ENCODE results near the gene KCNA10. TPM values are rescaled to one million over a fixed set of nuclear protein-coding genes. Genes with fewer than 3 reads are reported as not detected.
A peak's percentile ranks its signal among the peaks of the same experiment; 100 is the strongest.

The KCNA10 gene
- total and polyA plus RNA-seq, 8 donors, result not detected

DNA sequence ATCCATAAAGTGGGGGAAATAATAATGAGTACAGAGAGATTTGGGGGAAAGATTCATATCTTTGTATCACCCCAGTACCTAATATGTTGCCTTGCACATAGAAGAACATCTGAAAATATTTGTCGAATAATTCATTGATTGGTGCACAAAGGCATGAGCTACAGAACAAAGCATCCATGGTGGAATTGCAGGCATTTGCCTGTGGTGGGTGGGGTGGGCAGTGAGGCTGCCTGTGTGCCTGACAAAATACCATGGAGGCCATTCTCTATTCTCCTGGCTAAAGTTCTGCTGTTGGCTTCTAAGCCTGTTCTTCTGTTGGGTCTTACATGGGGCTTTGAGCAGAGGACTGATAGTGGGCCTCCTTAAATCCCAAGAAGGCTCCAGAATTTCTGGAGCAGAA is 10.0 kb upstream of the KCNA10 start:
- Histone ChIP-seq H3K27me3 (peaks cover 0 to 4% (median 0%) of the 10 kb centered on the region in 4 donors), H3K4me3 (no peak overlapping the region), H3K4me1 (no peaks in the 10 kb centered on the region), H3K9me3 (no peaks in the 10 kb centered on the region), H3K36me3 (no peaks in the 10 kb centered on the region), H3K27ac (no peak overlapping the region)
- 25 to 51% methylated on average over 1 of the region's 1 CpG for WGBS, 2 donors
- TF ChIP-seq, protein P1, sequence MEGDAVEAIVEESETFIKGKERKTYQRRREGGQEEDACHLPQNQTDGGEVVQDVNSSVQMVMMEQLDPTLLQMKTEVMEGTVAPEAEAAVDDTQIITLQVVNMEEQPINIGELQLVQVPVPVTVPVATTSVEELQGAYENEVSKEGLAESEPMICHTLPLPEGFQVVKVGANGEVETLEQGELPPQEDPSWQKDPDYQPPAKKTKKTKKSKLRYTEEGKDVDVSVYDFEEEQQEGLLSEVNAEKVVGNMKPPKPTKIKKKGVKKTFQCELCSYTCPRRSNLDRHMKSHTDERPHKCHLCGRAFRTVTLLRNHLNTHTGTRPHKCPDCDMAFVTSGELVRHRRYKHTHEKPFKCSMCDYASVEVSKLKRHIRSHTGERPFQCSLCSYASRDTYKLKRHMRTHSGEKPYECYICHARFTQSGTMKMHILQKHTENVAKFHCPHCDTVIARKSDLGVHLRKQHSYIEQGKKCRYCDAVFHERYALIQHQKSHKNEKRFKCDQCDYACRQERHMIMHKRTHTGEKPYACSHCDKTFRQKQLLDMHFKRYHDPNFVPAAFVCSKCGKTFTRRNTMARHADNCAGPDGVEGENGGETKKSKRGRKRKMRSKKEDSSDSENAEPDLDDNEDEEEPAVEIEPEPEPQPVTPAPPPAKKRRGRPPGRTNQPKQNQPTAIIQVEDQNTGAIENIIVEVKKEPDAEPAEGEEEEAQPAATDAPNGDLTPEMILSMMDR (IDR thresholded peaks at IDR 0.05), result no peak
- intact Hi-C loops (cut with DNase I), result no loop called here
- DNase-seq (no peak), FAIRE-seq (no peak), ATAC-seq (no peak)

DNA sequence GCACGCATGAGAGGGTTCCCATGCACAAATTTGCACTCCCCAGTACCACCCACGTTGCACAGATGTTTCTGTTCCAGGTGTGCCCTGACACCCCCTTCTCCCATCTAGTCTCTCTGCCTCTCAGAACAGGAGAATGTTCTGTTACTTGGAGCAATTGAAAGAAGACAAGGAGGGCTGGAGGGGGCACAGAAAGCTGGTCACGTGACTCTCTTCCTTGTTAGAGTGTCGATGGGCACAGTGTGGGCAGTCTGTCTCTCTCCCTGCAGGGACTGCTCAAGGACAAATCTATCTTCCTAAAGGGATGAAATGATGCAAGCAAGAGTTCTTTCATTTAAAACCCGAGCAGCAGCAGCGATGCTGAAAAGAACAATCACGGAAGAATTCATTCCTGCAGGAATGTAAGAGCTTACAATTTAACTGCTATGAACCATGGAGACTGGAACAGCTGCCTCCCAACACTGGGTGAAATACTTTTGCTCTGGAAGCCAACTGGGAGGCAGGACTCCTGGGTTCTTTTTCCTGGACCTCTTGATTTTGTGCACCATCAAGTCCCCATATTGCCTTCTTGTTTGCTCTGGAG is 7.3 kb upstream of the KCNA10 start:
- Histone ChIP-seq H3K36me3 (no peaks in the 10 kb centered on the region), H3K27me3 (peaks cover 0 to 4% (median 0%) of the 10 kb centered on the region in 4 donors), H3K4me3 (no peak overlapping the region), H3K9me3 (no peaks in the 10 kb centered on the region), H3K27ac (no peak overlapping the region), H3K4me1 (no peaks in the 10 kb centered on the region)
- TF ChIP-seq, protein P1 (IDR thresholded peaks at IDR 0.05), result no peak
- no peak for ATAC-seq
- intact Hi-C loops (cut with DNase I), result no loop called here
- 38 to 43% methylated on average over 7 of the region's 7 CpGs for WGBS, 2 donors
- no peak for FAIRE-seq
- DNase-seq, result no peak

DNA sequence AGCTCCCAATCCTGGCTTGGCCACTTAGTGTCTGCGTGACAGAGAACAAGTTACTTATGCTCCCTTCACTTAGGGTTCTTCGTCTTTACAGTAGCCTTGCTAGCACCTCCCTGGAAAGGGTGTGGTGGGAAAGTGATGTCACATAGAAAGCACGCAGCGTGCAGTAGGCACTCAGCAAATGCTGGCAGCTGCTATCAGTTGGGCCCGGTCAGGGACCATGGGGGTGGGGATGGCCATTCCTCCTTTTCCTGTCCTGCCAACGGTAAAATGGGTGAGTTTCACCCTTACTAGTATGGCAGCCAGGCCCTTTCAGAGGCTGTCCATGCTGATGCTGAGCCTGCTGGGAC is 6.2 kb upstream of the KCNA10 start:
- Histone ChIP-seq H3K9me3 (no peaks in the 10 kb centered on the region), H3K4me3 (no peak overlapping the region), H3K4me1 (no peaks in the 10 kb centered on the region), H3K36me3 (no peaks in the 10 kb centered on the region), H3K27me3 (peaks cover 0 to 4% (median 0%) of the 10 kb centered on the region in 4 donors), H3K27ac (no peak overlapping the region)
- ATAC-seq, result peak in 1 of 4 donors; percentile 39
- TF ChIP-seq, protein P1 (IDR thresholded peaks at IDR 0.05), result no peak
- intact Hi-C loops (cut with DNase I), result no loop called here
- no peak for DNase-seq
- FAIRE-seq, result no peak
- 48 to 62% methylated on average over 6 of the region's 6 CpGs for WGBS, 2 donors

DNA sequence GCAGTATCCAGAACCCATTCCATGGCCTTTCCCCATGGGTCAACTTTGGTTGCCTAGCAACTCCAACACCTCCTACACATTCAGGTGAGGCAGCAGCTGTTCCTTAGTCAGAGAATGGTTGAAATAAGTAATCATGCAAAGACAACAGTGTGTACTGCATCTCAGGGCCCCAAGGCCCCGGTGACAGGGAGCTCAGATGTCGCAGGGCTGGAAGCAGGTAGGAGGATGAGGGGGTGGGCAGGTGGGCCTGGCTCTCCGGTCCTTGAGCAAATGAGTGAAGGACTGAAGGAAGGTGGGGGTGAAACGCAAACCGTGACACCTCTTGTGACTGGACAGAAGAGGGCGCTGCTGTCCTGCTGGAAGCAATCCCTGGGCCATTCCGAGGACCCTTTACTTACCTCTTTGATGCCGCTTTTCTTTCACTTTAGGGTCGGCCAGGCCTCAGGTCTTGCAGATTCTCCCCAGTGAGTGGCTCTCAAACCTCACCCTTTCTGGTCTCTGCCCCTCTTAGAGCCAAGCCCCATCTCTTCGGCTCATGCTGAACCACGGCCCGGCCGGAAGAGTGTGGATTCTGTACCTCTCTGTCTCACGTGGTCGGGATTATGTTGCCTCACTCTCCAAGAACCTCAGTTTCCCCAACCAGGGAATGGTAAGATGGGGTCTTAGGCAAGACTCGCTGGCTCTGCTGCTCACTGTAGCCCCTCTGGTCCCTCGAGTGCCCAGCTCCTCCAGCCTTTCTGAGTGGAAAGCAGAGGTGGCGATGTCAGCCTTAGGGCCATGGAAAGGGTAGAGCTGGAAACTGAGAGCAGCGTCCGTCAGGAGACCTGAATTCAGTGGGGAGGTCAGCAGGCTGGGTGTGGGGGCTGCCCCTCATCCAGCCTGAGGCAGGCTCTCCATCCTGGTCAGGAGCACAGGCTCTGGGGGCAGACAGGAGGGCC is 5.6 kb upstream of the KCNA10 start:
- Histone ChIP-seq H3K27me3 (peaks cover 0 to 4% (median 0%) of the 10 kb centered on the region in 4 donors), H3K9me3 (no peaks in the 10 kb centered on the region), H3K4me1 (no peaks in the 10 kb centered on the region), H3K4me3 (no peak overlapping the region), H3K36me3 (no peaks in the 10 kb centered on the region), H3K27ac (no peak overlapping the region)
- ATAC-seq (peak; percentile 66 to 87 (median 84)), DNase-seq (peak in 2 of 6 donors; percentile 21 to 34), FAIRE-seq (no peak)
- WGBS, 2 donors, result 25 to 31% methylated on average over 20 of the region's 20 CpGs
- TF ChIP-seq, protein P1 (IDR thresholded peaks at IDR 0.05), result peak in 3 of 4 donors; percentile 33 to 46 (median 36)
- intact Hi-C loops (cut with DNase I), result no loop called here
